NCI-H345 (cell line): ENCODE measurements around the gene MCFD2.

ENCODE experiments used
- DNase-seq: peaks from one replicate; lab custom pipeline; 2025; lab: John Stamatoyannopoulos, UW

The MCFD2 gene

GRCh38 chr2:46873604-46874068, 42.0 kb downstream of the MCFD2 start:
- no peak for DNase-seq

- no peak for DNase-seq
Observed at GRCh38 chr2:46872902-46873603, 42.6 kb downstream of the MCFD2 start.

- DNase-seq = no peak
Observed at GRCh38 chr2:46871976-46872381, 43.6 kb downstream of the MCFD2 start.

GRCh38 chr2:46870051-46870839, 45.4 kb downstream of the MCFD2 start:
- no peak for DNase-seq

- DNase-seq = no peak
Observed at GRCh38 chr2:46869621-46870020, 46.0 kb downstream of the MCFD2 start.

- DNase-seq = no peak
Observed at GRCh38 chr2:46866770-46867246, 48.8 kb downstream of the MCFD2 start.

GRCh38 chr2:46865181-46865970, 50.2 kb downstream of the MCFD2 start:
- no peak for DNase-seq

GRCh38 chr2:46863882-46864281, 51.7 kb downstream of the MCFD2 start:
- no peak for DNase-seq

- no peak for DNase-seq
Observed at GRCh38 chr2:46862514-46862913, 53.1 kb downstream of the MCFD2 start.

- no peak for DNase-seq
Observed at GRCh38 chr2:46861916-46862315, 53.7 kb downstream of the MCFD2 start.

GRCh38 chr2:46859482-46859881, 56.1 kb downstream of the MCFD2 start:
- no peak for DNase-seq

- DNase-seq = no peak
Observed at GRCh38 chr2:46858702-46859090, 56.9 kb downstream of the MCFD2 start.

- no peak for DNase-seq
Observed at GRCh38 chr2:46857871-46858701, 57.5 kb downstream of the MCFD2 start.

GRCh38 chr2:46856336-46856735, 59.3 kb downstream of the MCFD2 start:
- DNase-seq = no peak

- no peak for DNase-seq
Observed at GRCh38 chr2:46855805-46856204, 59.8 kb downstream of the MCFD2 start.

GRCh38 chr2:46854260-46854659, 61.3 kb downstream of the MCFD2 start:
- no peak for DNase-seq

GRCh38 chr2:46852598-46852997, 63.0 kb downstream of the MCFD2 start:
- DNase-seq = no peak

GRCh38 chr2:46852124-46852523, 63.5 kb downstream of the MCFD2 start:
- no peak for DNase-seq
